ENCODE measurements around the gene POT1.

The POT1 gene

GRCh38 chr7:124784879-124785818, 144.5 kb downstream of the POT1 start:
- TF ChIP-seq, protein P1, sequence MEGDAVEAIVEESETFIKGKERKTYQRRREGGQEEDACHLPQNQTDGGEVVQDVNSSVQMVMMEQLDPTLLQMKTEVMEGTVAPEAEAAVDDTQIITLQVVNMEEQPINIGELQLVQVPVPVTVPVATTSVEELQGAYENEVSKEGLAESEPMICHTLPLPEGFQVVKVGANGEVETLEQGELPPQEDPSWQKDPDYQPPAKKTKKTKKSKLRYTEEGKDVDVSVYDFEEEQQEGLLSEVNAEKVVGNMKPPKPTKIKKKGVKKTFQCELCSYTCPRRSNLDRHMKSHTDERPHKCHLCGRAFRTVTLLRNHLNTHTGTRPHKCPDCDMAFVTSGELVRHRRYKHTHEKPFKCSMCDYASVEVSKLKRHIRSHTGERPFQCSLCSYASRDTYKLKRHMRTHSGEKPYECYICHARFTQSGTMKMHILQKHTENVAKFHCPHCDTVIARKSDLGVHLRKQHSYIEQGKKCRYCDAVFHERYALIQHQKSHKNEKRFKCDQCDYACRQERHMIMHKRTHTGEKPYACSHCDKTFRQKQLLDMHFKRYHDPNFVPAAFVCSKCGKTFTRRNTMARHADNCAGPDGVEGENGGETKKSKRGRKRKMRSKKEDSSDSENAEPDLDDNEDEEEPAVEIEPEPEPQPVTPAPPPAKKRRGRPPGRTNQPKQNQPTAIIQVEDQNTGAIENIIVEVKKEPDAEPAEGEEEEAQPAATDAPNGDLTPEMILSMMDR (IDR thresholded peaks at IDR 0.05), result peak; percentile 94

DNA sequence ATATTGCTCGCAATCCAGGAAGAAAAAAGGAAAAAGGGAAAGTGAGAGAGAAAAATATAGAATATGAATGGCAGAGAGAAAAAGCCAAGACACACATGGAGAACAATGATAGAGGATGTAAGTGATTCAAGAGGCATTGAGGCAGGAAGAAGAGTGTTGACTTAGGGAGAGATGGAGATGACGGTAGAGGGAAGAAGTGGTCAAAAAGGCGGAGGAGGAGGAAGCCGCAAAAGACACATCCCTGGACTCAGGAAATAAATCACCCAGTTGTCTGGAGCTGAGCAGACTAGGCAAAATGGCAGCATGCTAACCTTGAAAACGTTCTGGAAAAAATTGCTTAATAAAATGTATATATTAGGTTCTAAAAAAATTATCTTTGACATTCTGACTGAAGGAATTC, 146.4 kb downstream of the POT1 start:
- TF ChIP-seq, protein P1 (IDR thresholded peaks at IDR 0.05), result no peak

DNA sequence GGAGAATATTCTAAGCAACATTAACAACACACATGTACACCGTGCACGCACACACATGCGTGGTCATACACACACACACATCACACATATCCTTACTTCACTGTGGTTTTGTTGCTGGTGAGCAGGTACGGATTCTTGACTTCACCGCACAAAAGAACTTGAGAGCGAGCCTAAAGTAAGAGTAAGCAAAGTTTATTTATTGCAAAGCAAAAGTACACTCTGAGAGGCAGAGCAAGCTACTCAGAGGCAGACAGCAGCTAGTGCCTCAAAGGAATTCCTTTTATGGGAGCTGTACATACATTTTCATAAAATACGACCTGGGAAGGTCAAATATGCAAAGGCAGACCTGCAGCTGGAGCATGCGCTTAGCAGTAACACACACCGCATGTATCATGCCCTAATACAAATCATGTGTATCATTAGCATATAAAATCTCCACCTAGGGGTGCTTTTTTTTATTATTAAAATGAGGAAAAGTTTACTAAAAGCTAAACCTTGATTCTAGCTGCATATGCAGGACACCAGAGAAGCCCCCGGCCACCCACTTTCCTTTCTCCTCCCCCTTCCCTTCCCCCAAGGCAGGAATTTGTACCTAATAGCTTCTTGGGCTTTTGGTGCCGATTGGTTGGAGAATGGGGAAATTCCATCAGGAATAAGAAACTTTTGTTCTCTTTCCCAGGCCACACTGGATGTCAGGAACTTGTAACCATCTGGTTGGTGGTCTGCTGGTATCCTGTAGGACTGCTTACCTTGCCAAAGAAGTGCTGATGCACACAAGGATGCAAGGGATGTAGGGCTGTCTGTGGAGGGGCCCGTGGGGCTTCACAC, 147.5 kb downstream of the POT1 start:
- TF ChIP-seq, protein P1 (IDR thresholded peaks at IDR 0.05), result no peak

- TF ChIP-seq, protein P1 (IDR thresholded peaks at IDR 0.05), result no peak
These were observed 148.2 kb downstream of the POT1 start for GRCh38 chr7:124781418-124781817.

DNA sequence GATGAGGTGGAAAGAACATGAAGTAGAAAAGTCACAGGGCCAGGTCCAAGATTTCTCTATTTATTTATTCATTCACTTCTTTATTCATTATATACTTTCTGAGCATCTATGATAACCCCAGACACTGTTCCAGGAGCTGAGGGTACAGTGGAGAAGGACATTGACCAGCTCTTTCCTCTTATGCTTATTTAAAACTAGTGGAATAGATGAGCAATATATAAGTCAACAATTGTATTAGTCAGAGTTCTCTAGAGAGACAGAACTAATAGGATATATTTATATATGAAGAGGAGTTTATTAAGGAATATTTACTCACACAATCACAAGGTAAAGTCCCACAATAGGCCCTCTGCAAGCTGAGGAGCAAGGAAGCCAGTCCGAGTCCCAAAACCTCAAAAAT, 149.0 kb downstream of the POT1 start:
- TF ChIP-seq, protein P1 (IDR thresholded peaks at IDR 0.05), result no peak

- TF ChIP-seq, protein P1 (IDR thresholded peaks at IDR 0.05), result no peak
These were observed 149.6 kb downstream of the POT1 start for GRCh38 chr7:124780056-124780455.

DNA sequence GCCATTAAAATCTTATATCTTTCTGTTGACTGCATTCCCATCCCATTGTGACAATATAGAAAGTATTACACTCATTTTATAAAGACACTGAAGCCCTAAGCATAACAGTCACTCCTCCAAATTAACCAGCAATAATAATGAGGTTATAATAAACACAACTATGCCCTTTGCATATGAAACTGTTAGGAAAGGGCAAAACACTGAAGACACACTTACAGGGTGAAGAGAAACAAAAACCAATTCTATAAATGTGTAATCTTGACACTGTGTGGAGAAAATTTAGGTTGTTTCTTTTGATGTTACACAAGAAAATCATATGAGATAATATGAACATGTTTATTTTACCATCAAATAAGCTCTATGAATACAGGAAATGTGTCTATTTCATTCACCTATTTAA, 150.0 kb downstream of the POT1 start:
- TF ChIP-seq, protein P1 (IDR thresholded peaks at IDR 0.05), result no peak

Measured in LNCAP (cell line).